C4-2B (cell line): Measurements from ENCODE around the gene NFKB1.

ENCODE experiments used
- CTCF ChIP-seq: fragments of 450-650 bp; conservative IDR thresholded peaks from 2 replicates; pipeline ENCODE4 v1.5.1; 2017; ENCODE audit warnings: mild to moderate bottlenecking
- ZFX ChIP-seq: fragments of 450-650 bp; IDR thresholded peaks from 2 replicates; pipeline ENCODE4 v1.6.1; 2017

- TF ChIP-seq CTCF, result no peak; the same call in 1 of the 2 replicates
- TF ChIP-seq ZFX, result no peak
Measured at GRCh38 chr4:102503301-102503746, 2.2 kb downstream of the NFKB1 start.
